LNCaP clone FGC (cell line): ENCODE data around the gene BABAM2.

Source experiments
- DNase-seq: peaks from one replicate; pipeline ENCODE4 v3.0.0-alpha.2; 2011; ENCODE audit warnings: low read depth
- H3K4me3 ChIP-seq: 2 replicates; pipeline ENCODE4 v1.5.1; 2011; ENCODE audit warnings: mild to moderate bottlenecking, low read depth, low read length, control low read depth
- TF ChIP-seq, protein P1 (sequence below): IDR thresholded peaks from 2 replicates; pipeline ENCODE4 v1.5.1; 2012; ENCODE audit warnings: mild to moderate bottlenecking; ENCODE audit not compliant: control insufficient read depth, insufficient read depth; ENCODE audit errors: extremely low read depth

The BABAM2 gene

DNA sequence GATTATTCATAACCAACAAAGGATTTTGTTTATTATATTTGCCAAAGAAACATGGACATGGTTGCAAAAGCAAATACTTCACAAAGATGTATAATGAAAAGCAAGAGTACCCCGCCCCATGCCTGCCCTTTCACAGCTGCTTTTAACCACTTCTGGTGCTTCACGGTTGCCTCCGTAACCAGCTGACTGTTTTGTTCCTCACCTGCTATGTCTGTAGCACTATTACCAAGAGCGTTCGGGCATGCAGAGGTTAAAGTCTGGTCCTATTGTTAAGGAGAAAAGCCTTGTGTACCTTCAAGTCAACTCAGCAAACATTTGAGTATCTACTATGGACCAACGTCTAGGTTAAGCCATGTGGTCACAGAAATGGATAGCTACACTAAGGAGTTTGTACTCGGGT, 386.9 kb downstream of the BABAM2 start:
- TF ChIP-seq, protein P1, sequence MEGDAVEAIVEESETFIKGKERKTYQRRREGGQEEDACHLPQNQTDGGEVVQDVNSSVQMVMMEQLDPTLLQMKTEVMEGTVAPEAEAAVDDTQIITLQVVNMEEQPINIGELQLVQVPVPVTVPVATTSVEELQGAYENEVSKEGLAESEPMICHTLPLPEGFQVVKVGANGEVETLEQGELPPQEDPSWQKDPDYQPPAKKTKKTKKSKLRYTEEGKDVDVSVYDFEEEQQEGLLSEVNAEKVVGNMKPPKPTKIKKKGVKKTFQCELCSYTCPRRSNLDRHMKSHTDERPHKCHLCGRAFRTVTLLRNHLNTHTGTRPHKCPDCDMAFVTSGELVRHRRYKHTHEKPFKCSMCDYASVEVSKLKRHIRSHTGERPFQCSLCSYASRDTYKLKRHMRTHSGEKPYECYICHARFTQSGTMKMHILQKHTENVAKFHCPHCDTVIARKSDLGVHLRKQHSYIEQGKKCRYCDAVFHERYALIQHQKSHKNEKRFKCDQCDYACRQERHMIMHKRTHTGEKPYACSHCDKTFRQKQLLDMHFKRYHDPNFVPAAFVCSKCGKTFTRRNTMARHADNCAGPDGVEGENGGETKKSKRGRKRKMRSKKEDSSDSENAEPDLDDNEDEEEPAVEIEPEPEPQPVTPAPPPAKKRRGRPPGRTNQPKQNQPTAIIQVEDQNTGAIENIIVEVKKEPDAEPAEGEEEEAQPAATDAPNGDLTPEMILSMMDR, result no peak
- no peak overlapping the region for H3K4me3 ChIP-seq
- no peak for DNase-seq

DNA sequence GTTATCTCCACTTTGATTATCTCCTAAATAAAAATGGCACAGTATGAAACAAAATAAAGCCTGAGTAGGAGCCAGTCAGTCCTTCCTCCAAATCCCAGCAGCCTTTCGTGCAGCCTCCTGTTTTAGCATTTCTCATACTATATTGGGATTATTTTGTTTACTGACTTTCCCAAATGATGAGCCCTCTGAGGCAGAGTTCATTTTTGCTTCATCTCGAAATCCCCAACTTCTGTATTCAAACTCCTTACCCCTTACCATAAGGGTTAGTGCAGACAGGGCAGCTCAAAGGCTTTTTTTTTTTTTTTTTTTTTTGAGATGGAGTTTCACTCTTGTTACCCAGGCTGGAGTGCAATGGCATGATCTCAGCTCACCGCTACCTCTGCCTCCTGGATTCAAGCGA, 388.8 kb downstream of the BABAM2 start:
- H3K4me3 ChIP-seq, result no peak overlapping the region
- no peak for DNase-seq
- TF ChIP-seq, protein P1, result no peak

DNA sequence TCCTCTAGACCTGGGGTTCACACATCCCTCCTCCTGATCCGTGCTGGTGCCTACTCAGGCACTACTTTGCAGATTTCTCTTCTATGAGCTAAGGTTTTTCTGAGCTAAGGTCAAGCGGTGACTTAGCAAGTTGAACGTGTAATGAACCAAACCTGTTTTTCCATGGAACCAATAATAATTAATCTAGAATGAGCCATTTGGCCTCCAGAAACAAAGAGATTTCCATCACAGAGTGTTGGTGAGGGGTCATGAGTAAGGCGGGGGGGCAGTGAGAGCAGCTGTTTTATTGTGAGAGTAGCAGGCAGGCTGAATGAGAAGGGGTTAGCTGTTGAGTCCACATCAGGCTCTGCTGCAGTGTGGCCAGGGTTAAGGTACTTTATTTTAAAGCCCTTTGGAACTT, 390.1 kb downstream of the BABAM2 start:
- TF ChIP-seq, protein P1, result no peak
- no peak overlapping the region for H3K4me3 ChIP-seq
- DNase-seq, result no peak

DNA sequence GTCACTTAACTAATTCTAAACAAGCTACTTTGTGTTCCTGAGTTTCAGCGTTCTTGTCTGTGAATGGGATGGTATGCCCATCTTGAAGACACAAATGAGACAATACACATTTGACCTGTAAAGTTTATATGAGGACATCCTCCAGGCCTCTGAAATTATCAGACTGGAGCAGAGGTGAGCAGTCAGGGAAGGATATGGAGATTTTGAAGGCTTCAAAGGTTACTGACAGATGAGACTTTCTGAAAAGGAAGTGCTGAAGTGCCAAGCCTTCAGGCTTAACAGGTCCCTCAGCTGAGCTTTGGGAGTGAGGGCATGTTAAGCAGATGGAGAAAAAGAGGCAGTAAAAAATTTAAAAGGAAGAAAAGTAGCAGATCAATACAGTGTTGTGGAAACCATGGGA, 391.2 kb downstream of the BABAM2 start:
- TF ChIP-seq, protein P1, result no peak
- no peak overlapping the region for H3K4me3 ChIP-seq
- no peak for DNase-seq

DNA sequence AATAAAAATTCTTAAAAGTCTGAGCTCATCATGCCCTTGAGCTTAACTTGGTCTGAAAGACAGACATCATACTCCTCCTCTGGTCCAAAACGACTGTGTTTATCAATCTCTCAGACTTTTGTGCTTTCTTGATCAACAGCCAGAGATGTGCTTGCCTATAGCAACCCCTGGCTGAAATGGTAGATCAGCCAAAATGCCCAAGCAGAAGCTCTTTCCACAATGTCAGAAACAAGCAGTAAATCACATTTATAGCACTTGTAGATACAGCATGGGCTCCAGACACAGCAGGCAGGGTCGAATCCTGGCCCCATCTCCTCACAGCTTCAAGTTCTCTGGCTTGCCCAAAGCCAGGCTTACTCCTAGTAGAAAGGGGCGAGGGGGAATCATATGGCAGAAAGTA, 391.7 kb downstream of the BABAM2 start:
- DNase-seq, result no peak
- no peak overlapping the region for H3K4me3 ChIP-seq
- TF ChIP-seq, protein P1, result no peak

DNA sequence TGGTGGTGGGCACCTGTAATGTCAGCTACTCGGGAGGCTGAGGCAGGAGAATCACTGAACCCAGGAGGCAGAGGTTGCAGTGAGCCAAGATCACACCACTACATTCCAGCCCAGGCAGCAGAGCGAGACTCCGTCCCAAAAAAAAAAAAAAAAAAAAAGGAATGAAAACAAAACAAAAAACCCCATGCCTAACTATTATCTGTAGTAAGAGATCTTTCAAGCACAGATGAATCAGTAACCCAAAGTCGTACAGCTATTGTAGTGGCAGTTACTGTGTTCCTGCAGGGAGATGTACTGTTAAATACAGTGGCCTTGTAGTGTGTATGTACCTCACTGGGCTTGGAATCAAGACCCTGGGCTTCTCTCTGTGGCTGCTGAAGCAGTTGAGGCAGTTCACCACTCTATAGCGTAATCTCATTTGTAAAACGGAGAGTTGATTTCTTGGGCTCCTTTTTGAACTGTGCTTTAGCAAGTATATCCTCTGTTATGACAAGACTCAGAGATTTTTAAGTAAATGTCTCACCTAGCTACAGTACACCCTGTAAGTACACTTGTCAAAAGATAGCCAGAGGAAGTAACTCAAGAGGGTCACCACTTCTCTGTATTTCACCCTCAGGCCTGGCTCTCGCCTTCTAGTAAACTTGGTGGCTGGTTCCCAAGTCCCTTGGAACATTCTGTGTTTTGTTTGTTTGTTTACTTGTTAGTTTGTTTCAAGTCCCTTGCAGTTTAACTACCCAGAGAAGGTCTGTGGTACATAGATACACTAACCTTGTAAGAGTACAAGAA, 392.5 kb downstream of the BABAM2 start:
- TF ChIP-seq, protein P1, result no peak
- peak; percentile 36 for DNase-seq
- H3K4me3 ChIP-seq, result no peak overlapping the region

DNA sequence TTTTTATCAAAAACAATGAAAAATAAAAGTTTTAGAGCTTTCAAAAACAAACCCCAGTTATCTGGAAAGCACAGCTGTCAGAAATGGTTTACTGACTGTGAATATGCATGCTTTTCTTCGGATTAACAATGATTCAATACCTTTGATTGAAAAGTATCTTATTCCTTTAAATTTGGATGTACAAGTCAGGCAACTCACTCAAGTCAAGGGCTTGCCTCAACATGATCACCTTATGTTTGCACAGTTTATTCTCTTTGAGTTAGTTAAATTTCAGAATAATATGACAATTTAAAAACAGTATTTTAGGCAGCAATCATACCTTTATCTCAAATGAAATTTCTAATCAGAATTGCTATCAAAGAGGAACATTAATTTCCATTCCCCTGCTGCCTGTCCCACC, 393.3 kb downstream of the BABAM2 start:
- DNase-seq, result no peak
- H3K4me3 ChIP-seq, result no peak overlapping the region
- TF ChIP-seq, protein P1, result no peak
